H9 (cell line): Measurements from ENCODE around the gene SPHK1. TPM values are rescaled to one million over a fixed set of nuclear protein-coding genes. Genes with fewer than 3 reads are reported as not detected.

Experiments
- DNase-seq: peaks from one replicate; pipeline ENCODE4 v3.0.0-alpha.2; 2017
- H2AFZ ChIP-seq: one replicate; pipeline ENCODE4 v1.6.1; 2013; ENCODE audit warnings: mild to moderate bottlenecking, low read length, control low read depth, moderate library complexity
- H2AK5ac ChIP-seq: 2 replicates; pipeline ENCODE4 v1.6.1; 2013; ENCODE audit warnings: low read length, control low read depth, mixed read lengths; ENCODE audit not compliant: insufficient read length
- H2BK120ac ChIP-seq: one replicate; pipeline ENCODE4 v1.6.1; 2013; ENCODE audit warnings: low read depth, mild to moderate bottlenecking, low read length, control low read depth, inconsistent platforms; ENCODE audit not compliant: poor library complexity, severe bottlenecking
- H2BK12ac ChIP-seq: 2 replicates; pipeline ENCODE4 v1.6.1; 2013; ENCODE audit warnings: low read length, control low read depth, mixed read lengths, low read depth; ENCODE audit not compliant: insufficient read length
- H2BK15ac ChIP-seq: 2 replicates; pipeline ENCODE4 v1.6.1; 2013; ENCODE audit warnings: low read depth, low read length, control low read depth
- H2BK20ac ChIP-seq: one replicate; pipeline ENCODE4 v1.6.1; 2013; ENCODE audit warnings: low read depth, mild to moderate bottlenecking, low read length, control low read depth, inconsistent platforms; ENCODE audit not compliant: poor library complexity, severe bottlenecking
- H2BK5ac ChIP-seq: 2 replicates; pipeline ENCODE4 v1.6.1; 2013; ENCODE audit warnings: low read length, control low read depth, mixed read lengths; ENCODE audit not compliant: insufficient read length
- H3K14ac ChIP-seq: 2 replicates; pipeline ENCODE4 v1.6.1; 2013; ENCODE audit warnings: low read length, control low read depth; ENCODE audit not compliant: insufficient read depth
- H3K18ac ChIP-seq: 2 replicates; pipeline ENCODE4 v1.6.1; 2013; ENCODE audit warnings: low read depth, mild to moderate bottlenecking, mixed read lengths, low read length, control low read depth; ENCODE audit not compliant: insufficient read length
- H3K23ac ChIP-seq: 2 replicates; pipeline ENCODE4 v1.6.1; 2013; ENCODE audit warnings: low read length, control low read depth, mixed read lengths, low read depth; ENCODE audit not compliant: insufficient read length
- H3K23me2 ChIP-seq: 2 replicates; pipeline ENCODE4 v1.6.1; 2013; ENCODE audit warnings: low read depth, mild to moderate bottlenecking, mixed read lengths, low read length, control low read depth; ENCODE audit not compliant: insufficient read length, poor library complexity, severe bottlenecking
- H3K27ac ChIP-seq: 2 replicates; pipeline ENCODE4 v1.5.1; 2013; ENCODE audit warnings: low read length, control low read depth, mixed read lengths, low read depth; ENCODE audit not compliant: insufficient read length
- H3K27me3 ChIP-seq: 2 replicates; pipeline ENCODE4 v1.6.1; 2013; ENCODE audit warnings: low read length, control low read depth, inconsistent platforms; ENCODE audit not compliant: insufficient read depth
- H3K4ac ChIP-seq: 2 replicates; pipeline ENCODE4 v1.6.1; 2013; ENCODE audit warnings: low read depth, mild to moderate bottlenecking, control low read depth, inconsistent platforms, low read length, moderate library complexity
- H3K4me1 ChIP-seq: 2 replicates; pipeline ENCODE4 v1.6.1; 2013; ENCODE audit warnings: low read length, control low read depth, inconsistent platforms; ENCODE audit not compliant: insufficient read depth
- H3K4me2 ChIP-seq: 2 replicates; pipeline ENCODE4 v1.6.1; 2013; ENCODE audit warnings: low read length, control low read depth, mixed read lengths; ENCODE audit not compliant: insufficient read length, insufficient read depth
- H3K56ac ChIP-seq: 2 replicates; pipeline ENCODE4 v1.6.1; 2013; ENCODE audit warnings: low read depth, mild to moderate bottlenecking, mixed read lengths, low read length, control low read depth; ENCODE audit not compliant: insufficient read length
- H3K79me1 ChIP-seq: 2 replicates; pipeline ENCODE4 v1.6.1; 2013; ENCODE audit warnings: low read depth, mild to moderate bottlenecking, moderate library complexity, low read length, control low read depth, inconsistent platforms; ENCODE audit not compliant: insufficient read depth, poor library complexity, severe bottlenecking
- H3K79me2 ChIP-seq: 2 replicates; pipeline ENCODE4 v1.6.1; 2013; ENCODE audit warnings: low read length, control low read depth, inconsistent platforms; ENCODE audit not compliant: insufficient read depth
- H3K9ac ChIP-seq: 2 replicates; pipeline ENCODE4 v1.6.1; 2013; ENCODE audit warnings: low read length, control low read depth, mixed read lengths; ENCODE audit not compliant: insufficient read length; ENCODE audit errors: extremely low read depth
- H3K9me3 ChIP-seq: one replicate; pipeline ENCODE4 v1.6.1; 2013; ENCODE audit warnings: low read depth, low read length, inconsistent platforms; ENCODE audit not compliant: control insufficient read depth
- H3T11ph ChIP-seq: one replicate; pipeline ENCODE4 v1.6.1; 2013; ENCODE audit warnings: mild to moderate bottlenecking, low read length, control low read depth, inconsistent platforms
- H4K20me1 ChIP-seq: one replicate; pipeline ENCODE4 v1.6.1; 2013; ENCODE audit not compliant: control insufficient read depth, insufficient read length, insufficient read depth
- H4K5ac ChIP-seq: 2 replicates; pipeline ENCODE4 v1.6.1; 2013; ENCODE audit warnings: low read depth, mild to moderate bottlenecking, mixed read lengths, low read length, control low read depth; ENCODE audit not compliant: insufficient read length
- H4K8ac ChIP-seq: replicated peaks from 2 replicates; pipeline ENCODE4 v1.6.1; 2013; ENCODE audit warnings: low read length, control low read depth, mixed read lengths, low read depth; ENCODE audit not compliant: insufficient read length
- H4K91ac ChIP-seq: 2 replicates; pipeline ENCODE4 v1.6.1; 2013; ENCODE audit warnings: low read depth, mild to moderate bottlenecking, moderate library complexity, mixed read lengths, low read length, control low read depth; ENCODE audit not compliant: insufficient read length
- H3K27ac Mint-ChIP-seq, 3 experiments: 2 replicates in 2 of 3; 3 replicates in 1 of 3; pipeline ENCODE4 v1.8.0; 2020 to 2021; ENCODE audit warnings: mixed read lengths in 3 of 3, mild to moderate bottlenecking in 1 of 3, moderate library complexity in 1 of 3
- H3K27me3 Mint-ChIP-seq: 2 replicates; pipeline ENCODE4 v1.8.0; 2021; ENCODE audit warnings: low read depth, mild to moderate bottlenecking, moderate library complexity, mixed read lengths
- H3K36me3 Mint-ChIP-seq, 3 experiments: 2 replicates in 2 of 3; 3 replicates in 1 of 3; pipeline ENCODE4 v1.8.0; 2020 to 2021; ENCODE audit warnings: low read depth in 3 of 3, mixed read lengths in 3 of 3; ENCODE audit not compliant: insufficient read depth in 1 of 3
- H3K4me1 Mint-ChIP-seq, 2 experiments: 2 replicates each; pipeline ENCODE4 v1.8.0; 2020; ENCODE audit warnings: mixed read lengths in 2 of 2
- H3K4me3 Mint-ChIP-seq, 2 experiments: 2 replicates in 1 of 2; 3 replicates in 1 of 2; pipeline ENCODE4 v1.8.0; 2020 to 2021; ENCODE audit warnings: mild to moderate bottlenecking in 2 of 2, mixed read lengths in 2 of 2, moderate library complexity in 1 of 2
- H3K9me3 Mint-ChIP-seq, 2 experiments: 2 replicates in 1 of 2; 3 replicates in 1 of 2; pipeline ENCODE4 v1.8.0; 2020; ENCODE audit warnings: mild to moderate bottlenecking in 2 of 2, mixed read lengths in 2 of 2, moderate library complexity in 1 of 2
- CTCF ChIP-seq: fragments of 200-600 bp; sonication (generic); conservative IDR thresholded peaks from 3 replicates; pipeline ENCODE4 v1.8.0; 2021; ENCODE audit warnings: antibody characterized with exemption, mild to moderate bottlenecking
- WGBS: extraction: QIAGEN DNeasy Blood & Tissue Kit; methylation state at CpG from one replicate; pipeline ENCODE4 v1.1.7; 2013; ENCODE audit warnings: missing lambda C conversion rate, low lambda C conversion rate, mixed read lengths; ENCODE audit not compliant: insufficient read length; ENCODE audit errors: extremely low coverage; 5-methylcytosine and 5-hydroxymethylcytosine counted together
- total RNA-seq: library from RNA; stranded (reverse); gene quantifications from 2 replicates; pipeline ENCODE4 v1.2.1, GENCODE V29; 2021

SPHK1 gene
- total RNA-seq, 1 experiment from 2014 or later: 1.4 TPM

GRCh38 chr17:76371656-76372628 lies 12.5 kb upstream of the SPHK1 start:
- no peak overlapping the region for H4K8ac ChIP-seq
- H4K91ac ChIP-seq: no peak overlapping the region
- no peaks in the 10 kb centered on the region for H3K79me1 ChIP-seq
- no peaks in the 10 kb centered on the region for H4K20me1 ChIP-seq
- no peaks in the 10 kb centered on the region; the same call in none of the 2 replicates for H3K27me3 Mint-ChIP-seq
- no peaks in the 10 kb centered on the region for H3K9me3 ChIP-seq
- H3K4me1 Mint-ChIP-seq: peaks cover 11 to 21% of the 10 kb centered on the region in 2 experiments
- no peak overlapping the region for H2BK120ac ChIP-seq
- no peak overlapping the region for H2BK15ac ChIP-seq
- H2BK20ac ChIP-seq: no peak overlapping the region
- H3K9me3 Mint-ChIP-seq: no peaks in the 10 kb centered on the region; a peak in 1 of 5 replicates
- H3K4me2 ChIP-seq: no peak overlapping the region
- no peak overlapping the region for H3K4me3 Mint-ChIP-seq
- H3K36me3 Mint-ChIP-seq: no peaks in the 10 kb centered on the region
- H3K27ac Mint-ChIP-seq: no peak overlapping the region
- H3K27me3 ChIP-seq: no peaks in the 10 kb centered on the region
- no peak overlapping the region for H3K56ac ChIP-seq
- H3K9ac ChIP-seq: no peak overlapping the region
- no peaks in the 10 kb centered on the region for H3K23me2 ChIP-seq
- no peak for DNase-seq
- H2AFZ ChIP-seq: no peak overlapping the region
- H3K27ac ChIP-seq: no peak overlapping the region
- no peak overlapping the region for H2BK5ac ChIP-seq
- H3K4me1 ChIP-seq: no peaks in the 10 kb centered on the region
- H3K79me2 ChIP-seq: no peaks in the 10 kb centered on the region
- H3K14ac ChIP-seq: no peak overlapping the region
- no peak overlapping the region for H3K23ac ChIP-seq
- H4K5ac ChIP-seq: no peak overlapping the region
- H3K4ac ChIP-seq: no peak overlapping the region
- no peak for TF ChIP-seq CTCF
- no peak overlapping the region for H3K18ac ChIP-seq
- H2BK12ac ChIP-seq: no peak overlapping the region
- no peak overlapping the region for H2AK5ac ChIP-seq
- H3T11ph ChIP-seq: no peak overlapping the region
- no CpG with 5 or more reads among the region's 16 CpGs for WGBS
